Natural killer cell (primary cell): Measurements from ENCODE around the gene OPRL1. TPM values are rescaled to one million over a fixed set of nuclear protein-coding genes. Genes with fewer than 3 reads are reported as not detected.

Experiments
- ATAC-seq, 3 donors: fragments of 150-1000 bp in 2 of 3; fragments of 200-7000 bp in 1 of 3; cut with Tn5 transposase; 1 replicate in 1 of 3; 2 replicates in 2 of 3; pipeline ENCODE4 v1.10.0; 2021; ENCODE audit warnings: mild to moderate bottlenecking in 2 of 3, moderate library complexity in 2 of 3
- DNase-seq, 2 donors: peaks; one replicate each; pipeline versions ENCODE4 v3.0.0 to v3.0.0-alpha.2; 2013 to 2021; ENCODE audit warnings: mixed read lengths in 1 of 2
- H3K27ac ChIP-seq: one replicate; pipeline ENCODE4 v1.5.1; 2013; ENCODE audit warnings: mild to moderate bottlenecking, low read length
- H3K27me3 ChIP-seq: one replicate; pipeline ENCODE4 v1.6.1; 2013; ENCODE audit warnings: low read length; ENCODE audit not compliant: control insufficient read depth, insufficient read depth
- H3K36me3 ChIP-seq: one replicate; pipeline ENCODE4 v1.6.1; 2013; ENCODE audit warnings: low read length; ENCODE audit not compliant: control insufficient read depth, insufficient read depth
- H3K4me1 ChIP-seq: one replicate; pipeline ENCODE4 v1.6.1; 2013; ENCODE audit warnings: low read length; ENCODE audit not compliant: control insufficient read depth, insufficient read depth
- H3K4me3 ChIP-seq: one replicate; pipeline ENCODE4 v1.5.1; 2013; ENCODE audit warnings: low read length
- H3K9me3 ChIP-seq: one replicate; pipeline ENCODE4 v1.6.1; 2013; ENCODE audit warnings: low read length; ENCODE audit not compliant: control insufficient read depth, insufficient read depth
- H3K27ac Mint-ChIP-seq, 2 donors: one replicate each; pipeline ENCODE4 v1.8.0; 2022; ENCODE audit warnings: mild to moderate bottlenecking in 2 of 2, mixed read lengths in 2 of 2, moderate library complexity in 1 of 2
- H3K27me3 Mint-ChIP-seq, 2 donors: one replicate each; pipeline ENCODE4 v1.8.0; 2022; ENCODE audit warnings: low read depth in 2 of 2, mixed read lengths in 2 of 2
- H3K36me3 Mint-ChIP-seq: one replicate; pipeline ENCODE4 v1.8.0; 2022; ENCODE audit warnings: mixed read lengths
- H3K4me1 Mint-ChIP-seq, 2 donors: one replicate each; pipeline ENCODE4 v1.8.0; 2022; ENCODE audit warnings: mixed read lengths in 2 of 2
- H3K4me3 Mint-ChIP-seq: one replicate; pipeline ENCODE4 v1.8.0; 2022; ENCODE audit warnings: mild to moderate bottlenecking, moderate library complexity, mixed read lengths
- H3K9me3 Mint-ChIP-seq, 2 donors: one replicate each; pipeline ENCODE4 v1.8.0; 2022; ENCODE audit warnings: mixed read lengths in 2 of 2
- WGBS: methylation state at CpG from one replicate; pipeline ENCODE4 v1.1.7; 2013; ENCODE audit warnings: missing lambda C conversion rate; ENCODE audit not compliant: insufficient coverage; 5-methylcytosine and 5-hydroxymethylcytosine counted together
- intact Hi-C: fragments of 100-400 bp; cut with micrococcal nuclease; formaldehyde crosslinking; loops from one replicate; pipeline ENCODE4 v1.14.2; 2022
- total RNA-seq, 4 donors: library from RNA; stranded (reverse); fragments of 120-200 nt in 1 of 4; gene quantifications; one replicate each; pipeline versions ENCODE4 v1.2.3 to v1.2.4, GENCODE V29; 2013 to 2022
- TF ChIP-seq, protein P1 (sequence below): fragments of 200-600 bp; IDR thresholded peaks from one replicate; pipeline ENCODE4 v1.8.0; 2022; ENCODE audit warnings: antibody characterized with exemption

OPRL1 gene
- total RNA-seq, 3 donors from 2014 or later (not counting 1 experiment from before 2014, with no cell fraction given): 1.2 to 2.2 (median 1.4) TPM

DNA sequence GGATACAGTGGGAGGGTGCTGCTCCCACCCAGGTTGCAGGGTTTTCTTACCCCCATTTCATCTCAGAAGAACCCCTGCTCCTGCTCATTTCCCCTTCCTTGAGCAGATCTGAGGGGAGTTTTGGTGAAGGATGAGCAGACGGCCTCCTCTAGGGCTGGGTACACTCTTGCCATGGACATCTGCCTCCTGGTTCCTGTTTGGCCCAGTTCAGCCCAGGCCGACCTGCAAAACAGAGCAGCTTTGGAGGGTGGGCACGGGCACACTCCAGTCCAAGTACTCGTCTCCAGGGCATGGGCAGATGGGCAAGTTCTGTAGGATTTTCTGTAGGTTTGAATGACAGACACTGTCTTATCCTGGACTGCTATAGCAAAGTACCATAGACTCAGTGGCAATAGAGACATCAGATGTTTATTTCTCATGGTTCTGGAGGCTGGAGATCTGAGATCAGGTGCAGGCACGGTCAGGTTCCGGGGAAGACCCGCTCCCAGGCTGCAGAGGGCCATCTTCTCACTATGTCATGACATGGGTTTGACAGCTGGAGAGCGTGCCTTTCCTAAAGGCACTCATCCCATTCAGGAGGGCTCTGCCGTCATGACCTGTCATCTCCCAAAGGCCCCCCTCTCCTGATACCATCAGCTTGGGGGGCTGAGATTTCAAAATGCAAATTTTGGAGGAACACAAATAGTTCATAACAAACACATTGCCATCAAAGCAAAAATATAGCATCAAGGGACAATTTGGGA, 21.2 kb downstream of the OPRL1 start:
- WGBS: 91% methylated on average over 9 of the region's 9 CpGs
- no peak overlapping the region for H3K27ac ChIP-seq
- H3K4me1 ChIP-seq: peaks cover 41% of the 10 kb centered on the region
- peak overlapping the region; percentile 9 for H3K4me3 Mint-ChIP-seq
- H3K27me3 Mint-ChIP-seq: peaks cover 14 to 29% of the 10 kb centered on the region in 2 donors
- peaks cover 17% of the 10 kb centered on the region for H3K27me3 ChIP-seq
- TF ChIP-seq, protein P1, sequence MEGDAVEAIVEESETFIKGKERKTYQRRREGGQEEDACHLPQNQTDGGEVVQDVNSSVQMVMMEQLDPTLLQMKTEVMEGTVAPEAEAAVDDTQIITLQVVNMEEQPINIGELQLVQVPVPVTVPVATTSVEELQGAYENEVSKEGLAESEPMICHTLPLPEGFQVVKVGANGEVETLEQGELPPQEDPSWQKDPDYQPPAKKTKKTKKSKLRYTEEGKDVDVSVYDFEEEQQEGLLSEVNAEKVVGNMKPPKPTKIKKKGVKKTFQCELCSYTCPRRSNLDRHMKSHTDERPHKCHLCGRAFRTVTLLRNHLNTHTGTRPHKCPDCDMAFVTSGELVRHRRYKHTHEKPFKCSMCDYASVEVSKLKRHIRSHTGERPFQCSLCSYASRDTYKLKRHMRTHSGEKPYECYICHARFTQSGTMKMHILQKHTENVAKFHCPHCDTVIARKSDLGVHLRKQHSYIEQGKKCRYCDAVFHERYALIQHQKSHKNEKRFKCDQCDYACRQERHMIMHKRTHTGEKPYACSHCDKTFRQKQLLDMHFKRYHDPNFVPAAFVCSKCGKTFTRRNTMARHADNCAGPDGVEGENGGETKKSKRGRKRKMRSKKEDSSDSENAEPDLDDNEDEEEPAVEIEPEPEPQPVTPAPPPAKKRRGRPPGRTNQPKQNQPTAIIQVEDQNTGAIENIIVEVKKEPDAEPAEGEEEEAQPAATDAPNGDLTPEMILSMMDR: no peak
- ATAC-seq (no peak), DNase-seq (no peak)
- no peak overlapping the region for H3K4me3 ChIP-seq
- H3K4me1 Mint-ChIP-seq: peaks cover 0 to 19% of the 10 kb centered on the region in 2 donors
- peaks cover 4 to 5% of the 10 kb centered on the region in 2 donors for H3K9me3 Mint-ChIP-seq
- H3K9me3 ChIP-seq: no peaks in the 10 kb centered on the region
- H3K36me3 ChIP-seq: no peaks in the 10 kb centered on the region
- no peak overlapping the region for H3K27ac Mint-ChIP-seq
- intact Hi-C loops: no loop called here
- H3K36me3 Mint-ChIP-seq: no peaks in the 10 kb centered on the region

- Mint-ChIP-seq H3K27me3 (peaks cover 14 to 33% of the 10 kb centered on the region in 2 donors), H3K4me3 (no peak overlapping the region), H3K27ac (no peak overlapping the region), H3K36me3 (no peaks in the 10 kb centered on the region), H3K4me1 (peaks cover 0 to 15% of the 10 kb centered on the region in 2 donors), H3K9me3 (peaks cover 0 to under 1% of the 10 kb centered on the region in 2 donors)
- WGBS: 4% methylated on average over 63 of the region's 64 CpGs
- DNase-seq (peak; percentile 71 to 83), ATAC-seq (peak; percentile 77 to 90 (median 88))
- Histone ChIP-seq H3K4me3 (no peak overlapping the region), H3K27me3 (peaks cover 17% of the 10 kb centered on the region), H3K9me3 (no peaks in the 10 kb centered on the region), H3K4me1 (peaks cover 41% of the 10 kb centered on the region), H3K36me3 (no peaks in the 10 kb centered on the region), H3K27ac (no peak overlapping the region)
- intact Hi-C loops: no loop called here
- TF ChIP-seq, protein P1: peak; percentile 78
Observed at GRCh38 chr20:64101731-64102621, 22.1 kb downstream of the OPRL1 start.

DNA sequence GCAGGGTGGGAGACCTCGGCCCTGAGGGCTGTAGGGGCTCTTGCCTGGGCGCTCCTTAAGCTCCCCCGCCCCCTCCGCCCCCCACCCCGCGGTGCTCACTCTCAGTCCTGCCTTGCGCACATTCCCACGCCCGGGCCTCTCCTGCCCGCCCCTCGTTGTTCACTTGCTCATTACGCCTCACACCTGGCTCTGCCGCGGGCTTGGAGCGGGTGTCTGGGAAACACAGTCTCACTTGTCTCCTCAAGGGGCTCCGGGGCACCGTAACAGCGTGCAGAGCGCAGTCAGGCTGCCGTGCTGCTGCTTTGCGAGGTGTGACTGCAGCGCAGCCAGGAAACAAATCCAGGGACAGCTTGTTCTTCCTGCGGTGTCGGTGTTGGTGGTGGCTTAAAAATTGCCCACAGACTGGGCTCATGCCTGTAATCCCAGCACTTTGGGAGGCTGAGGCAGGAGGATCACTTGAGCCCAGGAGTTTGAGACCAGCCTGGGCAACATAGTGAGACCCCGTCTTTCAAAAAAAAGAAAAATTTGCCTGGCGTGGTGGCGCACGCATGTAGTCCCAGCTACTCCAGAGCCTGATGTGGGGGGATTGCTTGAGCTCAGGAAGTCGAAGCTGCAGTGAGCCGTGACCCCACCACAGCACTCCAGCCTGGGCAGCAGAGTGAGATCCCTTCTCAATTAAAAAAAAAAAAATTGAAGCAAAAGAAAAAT, 22.9 kb downstream of the OPRL1 start:
- H3K4me3 ChIP-seq: no peak overlapping the region
- DNase-seq: peak in 1 of 2 donors; percentile 13
- H3K9me3 Mint-ChIP-seq: no peaks in the 10 kb centered on the region

More for the DNA sequence above, 22.9 kb downstream of the OPRL1 start:
- 23% methylated on average over 28 of the region's 30 CpGs for WGBS
- Histone ChIP-seq H3K4me1 (peaks cover 46% of the 10 kb centered on the region), H3K27ac (no peak overlapping the region), H3K36me3 (no peaks in the 10 kb centered on the region), H3K27me3 (peaks cover 17% of the 10 kb centered on the region), H3K9me3 (no peaks in the 10 kb centered on the region)
- intact Hi-C loops: no loop called here
- Mint-ChIP-seq H3K4me1 (peaks cover 0 to 15% of the 10 kb centered on the region in 2 donors), H3K36me3 (no peaks in the 10 kb centered on the region), H3K27ac (no peak overlapping the region), H3K4me3 (no peak overlapping the region), H3K27me3 (peaks cover 14 to 33% of the 10 kb centered on the region in 2 donors)
- no peak for ATAC-seq
- TF ChIP-seq, protein P1: no peak
